Left lung (tissue), 10 donors: ENCODE measurements around the gene VGLL4. TPM values are rescaled to one million over a fixed set of nuclear protein-coding genes. Genes with fewer than 3 reads are reported as not detected.

Experiments used
- ATAC-seq: fragments of 200-7000 bp; cut with Tn5 transposase; one replicate; pipeline ENCODE4 v1.9.1; 2020; ENCODE audit warnings: moderate library complexity
- DNase-seq, 4 donors: peaks; one replicate each; pipeline ENCODE4 v3.0.0-alpha.2; 2013 to 2020
- H3K27ac ChIP-seq, 2 donors: fragments of 200-600 bp; sonication (generic) in 1 of 2; one replicate each; pipeline versions ENCODE4 v1.5.0 to v1.8.0; 2020 to 2021
- H3K27me3 ChIP-seq, 2 donors: fragments of 200-600 bp; sonication (generic) in 1 of 2; one replicate each; pipeline versions ENCODE4 v1.5.0 to v1.8.0; 2020 to 2021
- H3K36me3 ChIP-seq, 2 donors: fragments of 200-600 bp; sonication (generic) in 1 of 2; one replicate each; pipeline versions ENCODE4 v1.5.0 to v1.8.0; 2020 to 2021
- H3K4me1 ChIP-seq, 2 donors: fragments of 200-600 bp; one replicate each; pipeline ENCODE4 v1.8.0; 2021
- H3K4me3 ChIP-seq, 2 donors: fragments of 200-600 bp; sonication (generic) in 1 of 2; one replicate each; pipeline versions ENCODE4 v1.5.0 to v1.8.0; 2020 to 2021; ENCODE audit warnings: mild to moderate bottlenecking in 1 of 2
- H3K9me3 ChIP-seq, 2 donors: fragments of 200-600 bp; sonication (generic) in 1 of 2; one replicate each; pipeline versions ENCODE4 v1.5.0 to v1.8.0; 2020 to 2021
- CTCF ChIP-seq, 2 donors: fragments of 200-600 bp; sonication (generic) in 1 of 2; IDR thresholded peaks; one replicate each; pipeline versions ENCODE4 v1.5.0 to v1.8.0; 2021; ENCODE audit warnings: antibody characterized with exemption in 2 of 2
- intact Hi-C, 2 donors: fragments of 100-400 bp; cut with DNase I; formaldehyde crosslinking; loops; one replicate each; pipeline versions ENCODE4 v1.11.2 to v1.14.2; 2022
- polyA plus RNA-seq, 6 donors: library from polyadenylated mRNA; unstranded; fragments of 120-200 nt; gene quantifications; one replicate each; pipeline ENCODE4 v1.2.1, GENCODE V29; 2013; ENCODE audit not compliant: insufficient read length in 6 of 6
- total RNA-seq, 2 donors: library from RNA; stranded (reverse); fragmentation: NEBNext Ultra II Directional; extraction: Animal tissue kit (Norgen Biotek cat#: 25700); gene quantifications; one replicate each; pipeline ENCODE4 v1.2.1, GENCODE V29; 2021
- donor health status: DM: no; HTN: yes; CAD: no.
- donor health status: DM: no; HTN: no; CAD: no.

The VGLL4 gene
- total and polyA plus RNA-seq, 8 donors: 40.2 to 115 (median 106) TPM

- H3K27ac ChIP-seq: no peak overlapping the region
- ATAC-seq: no peak
- no peaks in the 10 kb centered on the region for H3K27me3 ChIP-seq
- no peaks in the 10 kb centered on the region for H3K36me3 ChIP-seq
- intact Hi-C loops: loop anchor here in 1 of 2 donors (5.0 to 10.0 kb wide), 2 partner anchors 151 to 277 kb away; no protein-coding TSS in a partner anchor
- H3K4me3 ChIP-seq: no peak overlapping the region
- no peaks in the 10 kb centered on the region for H3K9me3 ChIP-seq
- DNase-seq: no peak
- no peak for TF ChIP-seq CTCF (IDR thresholded peaks at IDR 0.05)
- peaks cover 4 to 9% of the 10 kb centered on the region in 2 donors for H3K4me1 ChIP-seq
Observed at GRCh38 chr3:11654166-11654565, 10.5 kb upstream of the VGLL4 start.

GRCh38 chr3:11653298-11654055, 9.8 kb upstream of the VGLL4 start:
- peak; percentile 76 for ATAC-seq
- no peak for DNase-seq
- H3K4me3 ChIP-seq: no peak overlapping the region
- no peaks in the 10 kb centered on the region for H3K27me3 ChIP-seq
- intact Hi-C loops: loop anchor here in 1 of 2 donors (5.0 to 10.0 kb wide), 2 partner anchors 151 to 276 kb away; no protein-coding TSS in a partner anchor
- TF ChIP-seq CTCF (IDR thresholded peaks at IDR 0.05): no peak
- H3K27ac ChIP-seq: no peak overlapping the region
- no peaks in the 10 kb centered on the region for H3K36me3 ChIP-seq
- H3K9me3 ChIP-seq: no peaks in the 10 kb centered on the region
- peaks cover 4 to 9% of the 10 kb centered on the region in 2 donors for H3K4me1 ChIP-seq

GRCh38 chr3:11651900-11652299, 8.2 kb upstream of the VGLL4 start:
- no peaks in the 10 kb centered on the region for H3K9me3 ChIP-seq
- intact Hi-C loops: loop anchor here in 1 of 2 donors (5.0 to 10.0 kb wide), 2 partner anchors 153 to 275 kb away; no protein-coding TSS in a partner anchor
- peak; percentile 40 for ATAC-seq

GRCh38 chr3:11651477-11651876, 7.8 kb upstream of the VGLL4 start:
- no peak overlapping the region for H3K4me3 ChIP-seq
- no peak for TF ChIP-seq CTCF (IDR thresholded peaks at IDR 0.05)
- H3K4me1 ChIP-seq: peaks cover 4 to 9% of the 10 kb centered on the region in 2 donors
- H3K36me3 ChIP-seq: no peaks in the 10 kb centered on the region
- no peak overlapping the region for H3K27ac ChIP-seq
- intact Hi-C loops: loop anchor here in 1 of 2 donors (5.0 to 10.0 kb wide), 2 partner anchors 153 to 274 kb away; no protein-coding TSS in a partner anchor
- ATAC-seq: no peak
- no peak for DNase-seq
- H3K9me3 ChIP-seq: no peaks in the 10 kb centered on the region
- no peaks in the 10 kb centered on the region for H3K27me3 ChIP-seq

More at GRCh38 chr3:11651900-11652299, 8.2 kb upstream of the VGLL4 start:
- Histone ChIP-seq H3K4me1 (peaks cover 4 to 9% of the 10 kb centered on the region in 2 donors), H3K27me3 (no peaks in the 10 kb centered on the region), H3K36me3 (no peaks in the 10 kb centered on the region), H3K27ac (no peak overlapping the region), H3K4me3 (no peak overlapping the region)
- peak in 1 of 4 donors; percentile 55 for DNase-seq
- peak; percentile 23 to 46 for TF ChIP-seq CTCF (IDR thresholded peaks at IDR 0.05)

- intact Hi-C loops: loop anchor here in 1 of 2 donors (5.0 to 10.0 kb wide), 2 partner anchors 154 to 273 kb away; no protein-coding TSS in a partner anchor
- Histone ChIP-seq H3K9me3 (no peaks in the 10 kb centered on the region), H3K27ac (no peak overlapping the region), H3K36me3 (no peaks in the 10 kb centered on the region), H3K4me1 (peaks cover under 1 to 6% of the 10 kb centered on the region in 2 donors), H3K4me3 (no peak overlapping the region), H3K27me3 (no peaks in the 10 kb centered on the region)
- DNase-seq (no peak), ATAC-seq (no peak)
- TF ChIP-seq CTCF (IDR thresholded peaks at IDR 0.05): no peak
Observed at GRCh38 chr3:11650391-11650790, 6.7 kb upstream of the VGLL4 start.
